ENCODE data around the gene C22orf42.
"Not testable (repeated sequence)": the region's sequence is repeated elsewhere in the genome, so short reads cannot be mapped to it uniquely, and the experiment has no call there.

DNA sequence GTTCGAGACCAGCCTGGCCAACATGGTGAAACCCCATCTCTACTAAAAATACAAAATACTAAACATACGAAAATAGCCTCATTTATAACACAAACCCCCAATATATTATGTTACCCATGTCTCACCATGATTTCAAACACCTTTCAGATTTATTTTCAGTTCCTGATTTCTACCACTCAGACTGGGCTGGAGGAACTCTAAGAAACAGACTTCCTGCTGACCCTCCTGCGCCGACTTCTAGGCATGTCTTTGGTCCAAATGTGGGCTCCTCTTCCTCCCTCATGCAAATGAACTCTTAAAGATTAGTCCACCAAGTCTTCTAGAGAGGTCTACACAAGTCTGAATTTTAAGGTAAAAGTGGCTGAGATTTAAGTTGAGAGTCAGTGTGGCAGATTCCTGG lies 10.7 kb downstream of the C22orf42 start:
- not testable (repeated sequence) for TF ChIP-seq EZH2 (IDR thresholded peaks at IDR 0.05; ENCODE audit: insufficient read depth, low read length)
- TF ChIP-seq, protein P1, sequence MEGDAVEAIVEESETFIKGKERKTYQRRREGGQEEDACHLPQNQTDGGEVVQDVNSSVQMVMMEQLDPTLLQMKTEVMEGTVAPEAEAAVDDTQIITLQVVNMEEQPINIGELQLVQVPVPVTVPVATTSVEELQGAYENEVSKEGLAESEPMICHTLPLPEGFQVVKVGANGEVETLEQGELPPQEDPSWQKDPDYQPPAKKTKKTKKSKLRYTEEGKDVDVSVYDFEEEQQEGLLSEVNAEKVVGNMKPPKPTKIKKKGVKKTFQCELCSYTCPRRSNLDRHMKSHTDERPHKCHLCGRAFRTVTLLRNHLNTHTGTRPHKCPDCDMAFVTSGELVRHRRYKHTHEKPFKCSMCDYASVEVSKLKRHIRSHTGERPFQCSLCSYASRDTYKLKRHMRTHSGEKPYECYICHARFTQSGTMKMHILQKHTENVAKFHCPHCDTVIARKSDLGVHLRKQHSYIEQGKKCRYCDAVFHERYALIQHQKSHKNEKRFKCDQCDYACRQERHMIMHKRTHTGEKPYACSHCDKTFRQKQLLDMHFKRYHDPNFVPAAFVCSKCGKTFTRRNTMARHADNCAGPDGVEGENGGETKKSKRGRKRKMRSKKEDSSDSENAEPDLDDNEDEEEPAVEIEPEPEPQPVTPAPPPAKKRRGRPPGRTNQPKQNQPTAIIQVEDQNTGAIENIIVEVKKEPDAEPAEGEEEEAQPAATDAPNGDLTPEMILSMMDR (IDR thresholded peaks at IDR 0.05; ENCODE audit: insufficient read depth, low read depth, low read length) = not testable (repeated sequence)

Data from astrocyte (in vitro differentiated cells and primary cell).